ENCODE data around the gene SLC25A24.
A peak's percentile ranks its signal among the peaks of the same experiment; 100 is the strongest.
"Not testable (repeated sequence)": the region's sequence is repeated elsewhere in the genome, so short reads cannot be mapped to it uniquely, and the experiment has no call there.

The SLC25A24 gene

GRCh38 chr1:108131281-108131680 lies 68.9 kb downstream of the SLC25A24 start:
- DNase-seq; H3K4me3 ChIP-seq (ENCODE audit: low read depth in 1 of 2, low read length in 2 of 2); H3K27me3 ChIP-seq (ENCODE audit: insufficient read depth, low read length, poor library complexity); ATAC-seq (ENCODE audit: insufficient read depth, low read depth); H3K9ac ChIP-seq (ENCODE audit: low read depth, low read length); H3K27ac ChIP-seq (ENCODE audit: low read length); H3K79me2 ChIP-seq (ENCODE audit: insufficient read depth, low read length); H3K4me2 ChIP-seq (ENCODE audit: insufficient read depth, low read length); H4K20me1 ChIP-seq (ENCODE audit: insufficient read depth, low read length); H3K4me1 ChIP-seq (ENCODE audit: insufficient read depth, low read length); H2AFZ ChIP-seq (ENCODE audit: low read depth, low read length): not testable (repeated sequence)
- peaks cover 14% of the 10 kb centered on the region for H3K9me3 ChIP-seq (ENCODE audit: insufficient read depth, low read length, severe bottlenecking)
- peaks cover 24% of the 10 kb centered on the region for H3K36me3 ChIP-seq (ENCODE audit: insufficient read depth, low read length)

GRCh38 chr1:108130794-108131193 lies 69.3 kb downstream of the SLC25A24 start:
- H3K9ac ChIP-seq (ENCODE audit: low read depth, low read length) = no peak overlapping the region
- TF ChIP-seq CTCF (IDR thresholded peaks at IDR 0.05; ENCODE audit: borderline replicate concordance, extremely low read depth, low read length, poor library complexity, severe bottlenecking) = no peak
- no peak for TF ChIP-seq EZH2 (IDR thresholded peaks at IDR 0.05; ENCODE audit: borderline replicate concordance, low read depth, low read length, severe bottlenecking)
- DNase-seq (no peak), ATAC-seq (ENCODE audit: insufficient read depth, low read depth) (no peak)
- H3K4me3 ChIP-seq (ENCODE audit: low read depth in 1 of 2, low read length in 2 of 2) = no peak overlapping the region
- H3K27ac ChIP-seq (ENCODE audit: low read length) = no peak overlapping the region
- no peak overlapping the region for H3K4me2 ChIP-seq (ENCODE audit: insufficient read depth, low read length)
- H2AFZ ChIP-seq (ENCODE audit: low read depth, low read length) = no peak overlapping the region
- H4K20me1 ChIP-seq (ENCODE audit: insufficient read depth, low read length) = no peaks in the 10 kb centered on the region
- H3K79me2 ChIP-seq (ENCODE audit: insufficient read depth, low read length) = no peaks in the 10 kb centered on the region
- H3K9me3 ChIP-seq (ENCODE audit: insufficient read depth, low read length, severe bottlenecking) = peaks cover 14% of the 10 kb centered on the region
- H3K4me1 ChIP-seq (ENCODE audit: insufficient read depth, low read length) = no peaks in the 10 kb centered on the region
- peaks cover 21% of the 10 kb centered on the region for H3K36me3 ChIP-seq (ENCODE audit: insufficient read depth, low read length)
- no peaks in the 10 kb centered on the region for H3K27me3 ChIP-seq (ENCODE audit: insufficient read depth, low read length, poor library complexity)

- no peak overlapping the region for H3K4me2 ChIP-seq (ENCODE audit: insufficient read depth, low read length)
- no peak overlapping the region for H3K27ac ChIP-seq (ENCODE audit: low read length)
- no peak for TF ChIP-seq EZH2 (IDR thresholded peaks at IDR 0.05; ENCODE audit: borderline replicate concordance, low read depth, low read length, severe bottlenecking)
- no peak for TF ChIP-seq CTCF (IDR thresholded peaks at IDR 0.05; ENCODE audit: borderline replicate concordance, extremely low read depth, low read length, poor library complexity, severe bottlenecking)
- H3K4me3 ChIP-seq (ENCODE audit: low read depth in 1 of 2, low read length in 2 of 2) = no peak overlapping the region
- peaks cover 14% of the 10 kb centered on the region for H3K9me3 ChIP-seq (ENCODE audit: insufficient read depth, low read length, severe bottlenecking)
- DNase-seq = no peak
- no peaks in the 10 kb centered on the region for H4K20me1 ChIP-seq (ENCODE audit: insufficient read depth, low read length)
- H2AFZ ChIP-seq (ENCODE audit: low read depth, low read length) = no peak overlapping the region
- H3K79me2 ChIP-seq (ENCODE audit: insufficient read depth, low read length) = no peaks in the 10 kb centered on the region
- no peak overlapping the region for H3K9ac ChIP-seq (ENCODE audit: low read depth, low read length)
- H3K27me3 ChIP-seq (ENCODE audit: insufficient read depth, low read length, poor library complexity) = no peaks in the 10 kb centered on the region
- peaks cover 7% of the 10 kb centered on the region for H3K4me1 ChIP-seq (ENCODE audit: insufficient read depth, low read length)
- ATAC-seq (ENCODE audit: insufficient read depth, low read depth) = no peak
- peaks cover 17% of the 10 kb centered on the region for H3K36me3 ChIP-seq (ENCODE audit: insufficient read depth, low read length)
These were observed 70.1 kb downstream of the SLC25A24 start for GRCh38 chr1:108129999-108130398.

GRCh38 chr1:108125312-108126138 lies 74.6 kb downstream of the SLC25A24 start:
- Histone ChIP-seq H3K9me3 (ENCODE audit: insufficient read depth, low read length, severe bottlenecking) (no peaks in the 10 kb centered on the region), H3K4me2 (ENCODE audit: insufficient read depth, low read length) (no peak overlapping the region), H3K4me3 (ENCODE audit: low read depth in 1 of 2, low read length in 2 of 2) (no peak overlapping the region), H3K79me2 (ENCODE audit: insufficient read depth, low read length) (no peaks in the 10 kb centered on the region), H3K27ac (ENCODE audit: low read length) (peak overlapping the region; percentile 63), H3K4me1 (ENCODE audit: insufficient read depth, low read length) (peaks cover 7% of the 10 kb centered on the region), H2AFZ (ENCODE audit: low read depth, low read length) (no peak overlapping the region), H3K27me3 (ENCODE audit: insufficient read depth, low read length, poor library complexity) (no peaks in the 10 kb centered on the region), H3K9ac (ENCODE audit: low read depth, low read length) (no peak overlapping the region), H4K20me1 (ENCODE audit: insufficient read depth, low read length) (no peaks in the 10 kb centered on the region), H3K36me3 (ENCODE audit: insufficient read depth, low read length) (no peaks in the 10 kb centered on the region)
- ATAC-seq (ENCODE audit: insufficient read depth, low read depth) = peak; percentile 98
- TF ChIP-seq EZH2 (IDR thresholded peaks at IDR 0.05; ENCODE audit: borderline replicate concordance, low read depth, low read length, severe bottlenecking) (no peak), CTCF (IDR thresholded peaks at IDR 0.05; ENCODE audit: borderline replicate concordance, extremely low read depth, low read length, poor library complexity, severe bottlenecking) (peak; percentile 99)
- DNase-seq = peak; percentile 79

Data from DND-41 (cell line).